Natural killer cell (primary cell): ENCODE data around the gene CCNDBP1. TPM values are rescaled to one million over a fixed set of nuclear protein-coding genes. Genes with fewer than 3 reads are reported as not detected.

Experiments used
- ATAC-seq, 3 donors: fragments of 150-1000 bp in 2 of 3; fragments of 200-7000 bp in 1 of 3; cut with Tn5 transposase; 1 replicate in 1 of 3; 2 replicates in 2 of 3; pipeline ENCODE4 v1.10.0; 2021; ENCODE audit warnings: mild to moderate bottlenecking in 2 of 3, moderate library complexity in 2 of 3
- DNase-seq, 2 donors: peaks; one replicate each; pipeline versions ENCODE4 v3.0.0 to v3.0.0-alpha.2; 2013 to 2021; ENCODE audit warnings: mixed read lengths in 1 of 2
- H3K27ac ChIP-seq: one replicate; pipeline ENCODE4 v1.5.1; 2013; ENCODE audit warnings: mild to moderate bottlenecking, low read length
- H3K27me3 ChIP-seq: one replicate; pipeline ENCODE4 v1.6.1; 2013; ENCODE audit warnings: low read length; ENCODE audit not compliant: control insufficient read depth, insufficient read depth
- H3K36me3 ChIP-seq: one replicate; pipeline ENCODE4 v1.6.1; 2013; ENCODE audit warnings: low read length; ENCODE audit not compliant: control insufficient read depth, insufficient read depth
- H3K4me1 ChIP-seq: one replicate; pipeline ENCODE4 v1.6.1; 2013; ENCODE audit warnings: low read length; ENCODE audit not compliant: control insufficient read depth, insufficient read depth
- H3K4me3 ChIP-seq: one replicate; pipeline ENCODE4 v1.5.1; 2013; ENCODE audit warnings: low read length
- H3K9me3 ChIP-seq: one replicate; pipeline ENCODE4 v1.6.1; 2013; ENCODE audit warnings: low read length; ENCODE audit not compliant: control insufficient read depth, insufficient read depth
- H3K27ac Mint-ChIP-seq, 2 donors: one replicate each; pipeline ENCODE4 v1.8.0; 2022; ENCODE audit warnings: mild to moderate bottlenecking in 2 of 2, mixed read lengths in 2 of 2, moderate library complexity in 1 of 2
- H3K27me3 Mint-ChIP-seq, 2 donors: one replicate each; pipeline ENCODE4 v1.8.0; 2022; ENCODE audit warnings: low read depth in 2 of 2, mixed read lengths in 2 of 2
- H3K36me3 Mint-ChIP-seq: one replicate; pipeline ENCODE4 v1.8.0; 2022; ENCODE audit warnings: mixed read lengths
- H3K4me1 Mint-ChIP-seq, 2 donors: one replicate each; pipeline ENCODE4 v1.8.0; 2022; ENCODE audit warnings: mixed read lengths in 2 of 2
- H3K4me3 Mint-ChIP-seq: one replicate; pipeline ENCODE4 v1.8.0; 2022; ENCODE audit warnings: mild to moderate bottlenecking, moderate library complexity, mixed read lengths
- H3K9me3 Mint-ChIP-seq, 2 donors: one replicate each; pipeline ENCODE4 v1.8.0; 2022; ENCODE audit warnings: mixed read lengths in 2 of 2
- WGBS: methylation state at CpG from one replicate; pipeline ENCODE4 v1.1.7; 2013; ENCODE audit warnings: missing lambda C conversion rate; ENCODE audit not compliant: insufficient coverage; 5-methylcytosine and 5-hydroxymethylcytosine counted together
- intact Hi-C: fragments of 100-400 bp; cut with micrococcal nuclease; formaldehyde crosslinking; loops from one replicate; pipeline ENCODE4 v1.14.2; 2022
- total RNA-seq, 4 donors: library from RNA; stranded (reverse); fragments of 120-200 nt in 1 of 4; gene quantifications; one replicate each; pipeline versions ENCODE4 v1.2.3 to v1.2.4, GENCODE V29; 2013 to 2022
- TF ChIP-seq, protein P1 (sequence below): fragments of 200-600 bp; IDR thresholded peaks from one replicate; pipeline ENCODE4 v1.8.0; 2022; ENCODE audit warnings: antibody characterized with exemption

Gene CCNDBP1
- total RNA-seq, 3 donors from 2014 or later (not counting 1 experiment from before 2014, with no cell fraction given): 120 to 150 (median 129) TPM

DNA sequence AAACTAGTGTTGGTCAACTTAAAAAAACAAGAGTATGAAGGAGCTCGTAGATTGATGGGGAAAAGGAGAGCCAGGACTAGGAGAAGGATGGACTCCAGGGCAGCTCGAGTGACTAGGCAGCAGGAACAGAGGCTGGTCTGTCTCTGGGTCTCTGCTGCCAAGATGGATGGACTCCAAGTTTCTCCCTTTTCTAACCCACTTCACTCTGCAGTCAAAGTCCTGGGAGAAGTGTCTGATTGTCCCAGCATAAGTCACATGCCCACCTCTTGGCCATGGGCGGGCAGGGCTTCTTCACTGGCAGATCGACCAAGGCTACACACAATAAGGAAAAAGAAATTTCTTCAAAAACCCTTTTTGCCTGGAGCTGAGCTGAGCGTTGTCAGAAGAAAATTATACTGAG is 44.8 kb downstream of the CCNDBP1 start:
- ATAC-seq: no peak
- Mint-ChIP-seq H3K4me1 (peaks cover 9 to 10% of the 10 kb centered on the region in 2 donors), H3K9me3 (no peaks in the 10 kb centered on the region), H3K27me3 (peaks cover 11 to 17% of the 10 kb centered on the region in 2 donors), H3K36me3 (no peaks in the 10 kb centered on the region), H3K4me3 (no peak overlapping the region), H3K27ac (no peak overlapping the region)
- WGBS: 86% methylated on average over 4 of the region's 5 CpGs
- no peak for DNase-seq
- Histone ChIP-seq H3K27ac (no peak overlapping the region), H3K36me3 (no peaks in the 10 kb centered on the region), H3K4me3 (no peak overlapping the region), H3K27me3 (no peaks in the 10 kb centered on the region), H3K9me3 (no peaks in the 10 kb centered on the region), H3K4me1 (peaks cover 6% of the 10 kb centered on the region)
- TF ChIP-seq, protein P1, sequence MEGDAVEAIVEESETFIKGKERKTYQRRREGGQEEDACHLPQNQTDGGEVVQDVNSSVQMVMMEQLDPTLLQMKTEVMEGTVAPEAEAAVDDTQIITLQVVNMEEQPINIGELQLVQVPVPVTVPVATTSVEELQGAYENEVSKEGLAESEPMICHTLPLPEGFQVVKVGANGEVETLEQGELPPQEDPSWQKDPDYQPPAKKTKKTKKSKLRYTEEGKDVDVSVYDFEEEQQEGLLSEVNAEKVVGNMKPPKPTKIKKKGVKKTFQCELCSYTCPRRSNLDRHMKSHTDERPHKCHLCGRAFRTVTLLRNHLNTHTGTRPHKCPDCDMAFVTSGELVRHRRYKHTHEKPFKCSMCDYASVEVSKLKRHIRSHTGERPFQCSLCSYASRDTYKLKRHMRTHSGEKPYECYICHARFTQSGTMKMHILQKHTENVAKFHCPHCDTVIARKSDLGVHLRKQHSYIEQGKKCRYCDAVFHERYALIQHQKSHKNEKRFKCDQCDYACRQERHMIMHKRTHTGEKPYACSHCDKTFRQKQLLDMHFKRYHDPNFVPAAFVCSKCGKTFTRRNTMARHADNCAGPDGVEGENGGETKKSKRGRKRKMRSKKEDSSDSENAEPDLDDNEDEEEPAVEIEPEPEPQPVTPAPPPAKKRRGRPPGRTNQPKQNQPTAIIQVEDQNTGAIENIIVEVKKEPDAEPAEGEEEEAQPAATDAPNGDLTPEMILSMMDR: no peak
- intact Hi-C loops: no loop called here

DNA sequence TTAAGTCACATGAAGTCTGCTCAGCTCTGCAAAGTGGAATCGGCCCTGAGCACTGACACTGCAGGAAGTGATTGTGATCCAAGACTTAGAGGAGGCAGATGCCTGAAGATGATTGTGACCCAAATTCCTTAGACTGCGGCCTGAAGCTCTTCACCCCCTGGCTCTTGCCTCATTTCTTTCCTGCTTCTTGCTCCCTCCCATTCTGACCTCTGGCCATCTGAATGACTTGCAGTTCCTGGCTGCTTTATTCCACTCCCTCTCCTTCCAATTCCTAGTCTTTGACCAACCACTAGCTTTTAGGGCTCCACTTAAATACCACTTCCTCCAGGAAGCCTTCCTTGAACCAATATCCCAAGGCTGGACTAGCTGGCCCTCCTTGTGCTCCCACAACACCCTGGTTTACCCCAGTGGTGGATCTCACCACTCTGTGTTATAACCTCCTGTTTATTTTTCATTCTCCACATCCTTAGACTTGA is 45.5 kb downstream of the CCNDBP1 start:
- Histone ChIP-seq H3K4me1 (peaks cover 3% of the 10 kb centered on the region), H3K4me3 (no peak overlapping the region), H3K27ac (no peak overlapping the region), H3K9me3 (no peaks in the 10 kb centered on the region), H3K36me3 (no peaks in the 10 kb centered on the region), H3K27me3 (no peaks in the 10 kb centered on the region)
- H3K27me3 Mint-ChIP-seq: peaks cover 7 to 12% of the 10 kb centered on the region in 2 donors
- TF ChIP-seq, protein P1: no peak
- ATAC-seq (no peak), DNase-seq (no peak)
- WGBS: 39% methylated on average over 2 of the region's 2 CpGs
- no peak overlapping the region for H3K27ac Mint-ChIP-seq
- no peaks in the 10 kb centered on the region for H3K36me3 Mint-ChIP-seq
- H3K4me3 Mint-ChIP-seq: no peak overlapping the region
- intact Hi-C loops: no loop called here
- no peaks in the 10 kb centered on the region for H3K9me3 Mint-ChIP-seq
- peaks cover 4 to 5% of the 10 kb centered on the region in 2 donors for H3K4me1 Mint-ChIP-seq

DNA sequence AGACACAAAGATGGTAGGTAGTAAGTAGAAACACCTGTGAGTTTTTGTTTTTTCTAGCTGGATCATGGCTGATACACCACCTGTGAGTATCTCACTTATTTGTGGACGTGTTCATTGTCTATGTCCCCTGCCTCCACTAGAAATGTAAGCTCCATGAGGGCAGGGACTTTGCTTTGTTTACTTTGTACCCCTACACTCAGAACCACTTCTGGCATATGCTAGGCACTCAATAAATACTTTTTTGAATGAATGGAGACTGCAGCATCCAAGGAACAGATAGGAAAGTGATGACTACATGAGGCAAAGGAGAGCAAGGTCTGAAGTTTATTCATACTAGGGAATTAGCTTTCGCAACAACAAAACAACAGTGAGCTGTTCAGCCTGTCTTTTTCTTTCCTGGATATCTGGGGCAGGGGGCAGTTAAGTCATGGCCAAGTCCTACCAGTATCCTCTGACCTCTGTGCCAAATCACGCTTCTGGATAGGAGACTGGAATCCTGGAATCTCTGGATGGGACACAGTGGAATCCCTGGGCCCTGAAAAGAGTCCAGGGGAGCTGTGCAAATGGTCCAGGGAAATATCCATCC is 47.2 kb downstream of the CCNDBP1 start:
- Mint-ChIP-seq H3K27me3 (peaks cover 0 to 10% of the 10 kb centered on the region in 2 donors), H3K27ac (no peak overlapping the region), H3K4me3 (no peak overlapping the region), H3K9me3 (no peaks in the 10 kb centered on the region), H3K4me1 (no peaks in the 10 kb centered on the region), H3K36me3 (no peaks in the 10 kb centered on the region)
- no peaks in the 10 kb centered on the region for H3K27me3 ChIP-seq
- H3K36me3 ChIP-seq: no peaks in the 10 kb centered on the region
- ATAC-seq (no peak), DNase-seq (no peak)
- H3K27ac ChIP-seq: no peak overlapping the region
- no peaks in the 10 kb centered on the region for H3K4me1 ChIP-seq
- intact Hi-C loops: no loop called here
- WGBS: 89% methylated on average over 3 of the region's 3 CpGs
- no peak overlapping the region for H3K4me3 ChIP-seq
- H3K9me3 ChIP-seq: no peaks in the 10 kb centered on the region
- TF ChIP-seq, protein P1: no peak

DNA sequence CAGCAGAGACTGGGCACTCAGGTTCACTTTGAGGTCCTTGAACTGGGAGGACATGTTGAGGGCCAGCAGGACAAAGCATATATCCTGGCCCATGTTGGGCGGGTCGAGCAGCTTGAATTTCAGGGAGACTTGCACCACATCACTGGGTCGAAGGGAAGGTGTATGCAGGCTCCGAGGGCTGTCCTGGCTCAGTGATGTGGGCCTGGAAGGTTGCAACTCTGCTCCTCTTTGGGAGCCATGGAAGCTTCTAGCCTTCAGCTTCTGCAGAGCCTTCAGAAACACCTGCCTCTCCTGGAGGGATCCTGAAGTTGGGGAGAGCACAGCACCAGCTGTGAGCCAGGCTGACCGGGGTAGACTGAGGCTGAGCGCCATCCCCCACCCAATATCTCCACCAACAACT is 50.3 kb downstream of the CCNDBP1 start:
- ATAC-seq: no peak
- no peak for DNase-seq
- Histone ChIP-seq H3K4me3 (no peak overlapping the region), H3K4me1 (peaks cover 24% of the 10 kb centered on the region), H3K36me3 (no peaks in the 10 kb centered on the region), H3K27me3 (no peaks in the 10 kb centered on the region), H3K9me3 (no peaks in the 10 kb centered on the region), H3K27ac (no peak overlapping the region)
- peaks cover 0 to 25% of the 10 kb centered on the region in 2 donors for H3K4me1 Mint-ChIP-seq
- intact Hi-C loops: no loop called here
- TF ChIP-seq, protein P1: no peak
- H3K9me3 Mint-ChIP-seq: no peaks in the 10 kb centered on the region
- 90% methylated on average over 6 of the region's 6 CpGs for WGBS
- H3K4me3 Mint-ChIP-seq: no peak overlapping the region
- H3K27me3 Mint-ChIP-seq: peaks cover 3 to 10% of the 10 kb centered on the region in 2 donors
- no peak overlapping the region for H3K27ac Mint-ChIP-seq
- no peaks in the 10 kb centered on the region for H3K36me3 Mint-ChIP-seq
